Left lung (tissue), 10 donors: ENCODE results near the gene ZNF768. TPM values are rescaled to one million over a fixed set of nuclear protein-coding genes. Genes with fewer than 3 reads are reported as not detected.

Experiments
- ATAC-seq: fragments of 200-7000 bp; cut with Tn5 transposase; one replicate; pipeline ENCODE4 v1.9.1; 2020; ENCODE audit warnings: moderate library complexity
- DNase-seq, 4 donors: peaks; one replicate each; pipeline ENCODE4 v3.0.0-alpha.2; 2013 to 2020
- H3K27ac ChIP-seq, 2 donors: fragments of 200-600 bp; sonication (generic) in 1 of 2; one replicate each; pipeline versions ENCODE4 v1.5.0 to v1.8.0; 2020 to 2021
- H3K27me3 ChIP-seq, 2 donors: fragments of 200-600 bp; sonication (generic) in 1 of 2; one replicate each; pipeline versions ENCODE4 v1.5.0 to v1.8.0; 2020 to 2021
- H3K36me3 ChIP-seq, 2 donors: fragments of 200-600 bp; sonication (generic) in 1 of 2; one replicate each; pipeline versions ENCODE4 v1.5.0 to v1.8.0; 2020 to 2021
- H3K4me1 ChIP-seq, 2 donors: fragments of 200-600 bp; one replicate each; pipeline ENCODE4 v1.8.0; 2021
- H3K4me3 ChIP-seq, 2 donors: fragments of 200-600 bp; sonication (generic) in 1 of 2; one replicate each; pipeline versions ENCODE4 v1.5.0 to v1.8.0; 2020 to 2021; ENCODE audit warnings: mild to moderate bottlenecking in 1 of 2
- H3K9me3 ChIP-seq, 2 donors: fragments of 200-600 bp; sonication (generic) in 1 of 2; one replicate each; pipeline versions ENCODE4 v1.5.0 to v1.8.0; 2020 to 2021
- CTCF ChIP-seq, 2 donors: fragments of 200-600 bp; sonication (generic) in 1 of 2; IDR thresholded peaks; one replicate each; pipeline versions ENCODE4 v1.5.0 to v1.8.0; 2021; ENCODE audit warnings: antibody characterized with exemption in 2 of 2
- intact Hi-C, 2 donors: fragments of 100-400 bp; cut with DNase I; formaldehyde crosslinking; loops; one replicate each; pipeline versions ENCODE4 v1.11.2 to v1.14.2; 2022
- polyA plus RNA-seq, 6 donors: library from polyadenylated mRNA; unstranded; fragments of 120-200 nt; gene quantifications; one replicate each; pipeline ENCODE4 v1.2.1, GENCODE V29; 2013; ENCODE audit not compliant: insufficient read length in 6 of 6
- total RNA-seq, 2 donors: library from RNA; stranded (reverse); fragmentation: NEBNext Ultra II Directional; extraction: Animal tissue kit (Norgen Biotek cat#: 25700); gene quantifications; one replicate each; pipeline ENCODE4 v1.2.1, GENCODE V29; 2021
- donor health status: DM: no; HTN: yes; CAD: no.
- donor health status: DM: no; HTN: no; CAD: no.

The ZNF768 gene
- total and polyA plus RNA-seq, 8 donors = 26.1 to 42.2 (median 33.8) TPM

- intact Hi-C loops = no loop called here
- DNase-seq (peak in 1 of 4 donors; percentile 80), ATAC-seq (no peak)
- Histone ChIP-seq H3K4me3 (no peak overlapping the region), H3K27ac (no peak overlapping the region), H3K27me3 (no peaks in the 10 kb centered on the region), H3K4me1 (peaks cover 14 to 63% of the 10 kb centered on the region in 2 donors), H3K9me3 (no peaks in the 10 kb centered on the region), H3K36me3 (peaks cover 0 to 26% of the 10 kb centered on the region in 2 donors)
- TF ChIP-seq CTCF (IDR thresholded peaks at IDR 0.05) = no peak
These were observed 6.1 kb upstream of the ZNF768 start for GRCh38 chr16:30532285-30533145.

- Histone ChIP-seq H3K4me3 (no peak overlapping the region), H3K4me1 (peaks cover 14 to 57% of the 10 kb centered on the region in 2 donors), H3K36me3 (peaks cover 0 to 26% of the 10 kb centered on the region in 2 donors), H3K27ac (no peak overlapping the region), H3K27me3 (no peaks in the 10 kb centered on the region), H3K9me3 (no peaks in the 10 kb centered on the region)
- no peak for TF ChIP-seq CTCF (IDR thresholded peaks at IDR 0.05)
- ATAC-seq (no peak), DNase-seq (peak in 1 of 4 donors; percentile 49)
- intact Hi-C loops = no loop called here
These were observed 4.0 kb upstream of the ZNF768 start for GRCh38 chr16:30530163-30531037.

GRCh38 chr16:30528799-30529457 is 2.6 kb upstream of the ZNF768 start:
- Histone ChIP-seq H3K9me3 (no peaks in the 10 kb centered on the region), H3K4me1 (peaks cover 14 to 53% of the 10 kb centered on the region in 2 donors), H3K27ac (peak overlapping the region in 1 of 2 donors; percentile 100), H3K36me3 (peaks cover 0 to 37% of the 10 kb centered on the region in 2 donors), H3K27me3 (no peaks in the 10 kb centered on the region), H3K4me3 (no peak overlapping the region)
- DNase-seq (peak in 1 of 4 donors; percentile 7), ATAC-seq (no peak)
- intact Hi-C loops = no loop called here
- TF ChIP-seq CTCF (IDR thresholded peaks at IDR 0.05) = no peak

DNA sequence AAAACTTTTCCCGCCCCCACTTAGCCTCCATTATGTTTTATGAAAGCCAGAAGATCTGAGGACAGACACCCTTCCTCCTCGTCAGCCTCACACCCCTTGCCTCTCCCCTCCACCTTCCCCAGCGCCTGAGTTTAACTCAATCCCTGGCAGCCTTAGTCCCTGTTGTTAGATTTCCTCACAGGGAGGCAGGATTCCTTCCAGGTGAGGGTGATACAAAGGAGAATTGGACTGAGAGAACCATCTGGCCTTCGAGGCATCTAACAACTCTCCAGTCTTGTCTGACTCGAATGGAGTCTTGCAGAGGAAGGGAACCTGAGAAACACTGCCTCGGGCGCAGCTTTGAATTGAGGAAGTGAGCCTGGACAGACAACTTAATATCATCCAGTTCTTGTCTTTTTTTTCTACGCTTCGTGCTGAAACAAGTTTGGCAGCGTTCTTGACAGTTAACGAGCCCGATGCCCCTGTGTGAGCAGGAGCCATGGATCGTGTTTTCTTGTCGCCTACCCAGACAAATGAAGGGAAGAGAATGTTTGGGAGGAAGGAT is 1.3 kb upstream of the ZNF768 start:
- intact Hi-C loops = no loop called here
- ATAC-seq = peak; percentile 0
- TF ChIP-seq CTCF (IDR thresholded peaks at IDR 0.05) = no peak

More for the DNA sequence above, 1.3 kb upstream of the ZNF768 start:
- Histone ChIP-seq H3K4me3 (peak overlapping the region in 1 of 2 donors; percentile 87), H3K9me3 (no peaks in the 10 kb centered on the region), H3K4me1 (peaks cover 14 to 41% of the 10 kb centered on the region in 2 donors), H3K27me3 (no peaks in the 10 kb centered on the region), H3K27ac (peak overlapping the region; percentile 98 to 100), H3K36me3 (peaks cover 0 to 32% of the 10 kb centered on the region in 2 donors)
- DNase-seq = peak in 2 of 4 donors; percentile 30 to 47
